Prostate gland (tissue), 2 donors: ENCODE data around the gene COL23A1.

Source experiments
- CTCF ChIP-seq, 4 experiments: fragments of 200-600 bp in 2 of 4; fragments of 450-650 bp in 2 of 4; sonication (generic) in 2 of 4; IDR thresholded peaks; 1 replicate in 3 of 4; 2 replicates in 1 of 4; pipeline ENCODE4 v1.5.1; 2016 to 2019; ENCODE audit warnings: antibody characterized with exemption in 4 of 4, mild to moderate bottlenecking in 2 of 4, moderate library complexity in 2 of 4
- POLR2A ChIP-seq: fragments of 450-650 bp; IDR thresholded peaks from one replicate; pipeline ENCODE4 v1.6.1; 2016; ENCODE audit warnings: antibody characterized with exemption, mild to moderate bottlenecking
- POLR2AphosphoS5 ChIP-seq: sonication (generic); formaldehyde crosslinking; IDR thresholded peaks from one replicate; pipeline ENCODE4 v1.6.1; 2017; ENCODE audit warnings: antibody characterized with exemption

GRCh38 chr5:178380086-178380485 lies 210.1 kb downstream of the COL23A1 start:
- TF ChIP-seq CTCF (IDR thresholded peaks at IDR 0.05) (no peak), POLR2A (no peak), POLR2AphosphoS5 (no peak)
